T-helper 1 cell treated with Interleukin-12 subunit alpha and Interleukin-12 subunit beta and Interleukin-4 antibody, amounts not matched to agents 30 ng/mL and 1 ng/mL, for 36 hours (primary cell): Measurements from ENCODE around the gene RNF224. TPM values are rescaled to one million over a fixed set of nuclear protein-coding genes. Genes with fewer than 3 reads are reported as not detected.

Experiments
- intact Hi-C: fragments of 100-400 bp; cut with micrococcal nuclease; formaldehyde crosslinking; loops from one replicate; pipeline ENCODE4 v1.15.1; 2024
- total RNA-seq: library from RNA; stranded (reverse); gene quantifications from 2 replicates; pipeline ENCODE4 v1.2.3, GENCODE V29; 2022

Gene RNF224
- total RNA-seq, 1 donor from 2014 or later = not detected

DNA sequence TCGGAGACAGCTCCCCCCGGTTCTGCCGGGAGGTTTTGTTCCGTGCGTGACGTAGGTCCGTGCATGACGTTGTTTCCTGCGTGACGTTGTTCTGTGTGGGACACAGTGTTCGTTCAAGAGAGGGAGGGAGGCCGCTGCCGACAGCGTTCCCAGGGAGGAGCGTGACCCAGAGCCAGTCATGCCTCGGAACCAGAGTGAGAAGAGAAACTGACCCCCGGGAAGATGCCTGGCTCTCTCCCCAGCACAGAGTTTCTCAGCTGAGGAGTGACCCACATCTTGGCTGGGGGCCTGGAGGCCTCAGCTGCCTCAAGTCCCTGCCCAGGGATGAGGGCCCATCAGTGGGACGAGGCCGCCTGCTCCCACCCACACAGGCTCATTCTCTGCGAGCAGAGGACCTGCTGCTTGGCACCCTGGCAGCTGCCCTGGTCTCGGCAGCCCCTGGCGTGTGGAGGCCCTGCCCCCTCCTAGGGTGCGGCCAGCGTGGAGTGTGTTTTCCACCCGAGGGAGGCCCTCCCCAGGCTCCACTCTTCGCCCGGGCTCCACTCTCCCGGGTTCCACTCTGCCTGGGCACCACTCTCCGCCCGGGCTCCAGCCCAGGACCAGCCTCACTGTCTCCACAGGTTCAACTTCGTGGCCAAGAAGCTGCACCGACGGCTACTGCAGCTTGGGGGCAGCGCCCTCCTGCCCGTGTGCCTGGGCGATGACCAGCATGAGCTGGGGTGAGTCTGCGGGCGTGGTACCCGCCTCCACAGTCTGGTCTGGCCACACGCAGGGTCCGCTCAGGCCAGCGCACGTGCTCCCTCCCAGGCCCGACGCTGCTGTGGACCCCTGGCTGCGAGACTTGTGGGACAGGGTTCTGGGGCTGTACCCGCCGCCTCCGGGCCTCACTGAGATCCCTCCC lies 13.9 kb upstream of the RNF224 start:
- intact Hi-C loops = no loop called here

DNA sequence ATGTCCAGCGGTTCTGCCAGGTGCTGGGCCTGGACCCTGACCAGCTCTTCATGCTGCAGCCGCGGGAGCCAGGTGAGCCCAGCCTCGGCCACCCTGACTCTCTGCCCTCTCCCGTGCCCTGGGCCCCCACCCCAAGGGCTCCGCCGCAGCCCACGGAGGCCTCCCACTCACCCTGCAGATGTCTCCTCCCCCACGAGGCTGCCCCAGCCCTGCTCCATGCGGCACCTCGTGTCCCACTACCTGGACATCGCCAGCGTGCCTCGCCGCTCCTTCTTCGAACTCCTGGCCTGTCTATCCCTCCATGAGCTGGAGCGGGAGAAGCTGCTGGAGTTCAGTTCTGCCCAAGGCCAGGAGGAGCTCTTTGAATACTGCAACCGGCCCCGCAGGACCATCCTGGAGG lies 12.7 kb upstream of the RNF224 start:
- intact Hi-C loops = no loop called here

DNA sequence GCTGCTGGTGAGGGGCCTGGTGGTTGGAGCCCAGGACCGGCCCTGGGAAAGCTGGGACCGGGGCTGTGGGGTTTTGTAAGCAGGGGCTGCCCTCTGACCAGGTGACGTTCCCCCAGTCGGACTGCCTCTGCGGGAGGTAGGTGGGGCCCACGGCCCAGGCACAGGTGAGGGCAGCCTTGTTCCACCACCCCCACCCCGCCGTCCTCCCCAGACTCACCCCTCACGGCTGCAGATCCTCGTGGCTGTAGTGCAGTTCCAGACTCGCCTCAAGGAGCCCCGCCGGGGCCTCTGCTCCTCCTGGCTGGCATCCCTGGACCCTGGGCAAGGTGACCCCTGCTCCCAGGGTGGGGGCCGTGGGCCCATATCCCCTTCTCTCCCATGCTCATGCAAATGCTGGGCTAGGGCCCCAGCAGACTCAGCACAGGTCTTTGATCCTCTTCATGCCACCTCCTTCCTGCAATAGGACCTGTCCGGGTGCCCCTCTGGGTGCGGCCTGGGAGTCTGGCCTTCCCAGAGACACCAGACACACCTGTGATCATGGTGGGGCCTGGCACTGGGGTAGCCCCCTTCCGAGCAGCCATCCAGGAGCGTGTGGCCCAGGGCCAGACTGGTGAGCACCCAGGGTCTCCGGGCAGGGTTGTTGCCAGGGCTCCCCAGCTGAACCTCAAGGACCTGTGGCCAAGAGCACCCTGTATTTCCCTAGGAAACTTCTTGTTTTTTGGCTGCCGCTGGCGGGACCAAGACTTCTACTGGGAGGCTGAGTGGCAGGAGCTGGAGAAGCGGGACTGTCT lies 11.9 kb upstream of the RNF224 start:
- intact Hi-C loops = no loop called here

DNA sequence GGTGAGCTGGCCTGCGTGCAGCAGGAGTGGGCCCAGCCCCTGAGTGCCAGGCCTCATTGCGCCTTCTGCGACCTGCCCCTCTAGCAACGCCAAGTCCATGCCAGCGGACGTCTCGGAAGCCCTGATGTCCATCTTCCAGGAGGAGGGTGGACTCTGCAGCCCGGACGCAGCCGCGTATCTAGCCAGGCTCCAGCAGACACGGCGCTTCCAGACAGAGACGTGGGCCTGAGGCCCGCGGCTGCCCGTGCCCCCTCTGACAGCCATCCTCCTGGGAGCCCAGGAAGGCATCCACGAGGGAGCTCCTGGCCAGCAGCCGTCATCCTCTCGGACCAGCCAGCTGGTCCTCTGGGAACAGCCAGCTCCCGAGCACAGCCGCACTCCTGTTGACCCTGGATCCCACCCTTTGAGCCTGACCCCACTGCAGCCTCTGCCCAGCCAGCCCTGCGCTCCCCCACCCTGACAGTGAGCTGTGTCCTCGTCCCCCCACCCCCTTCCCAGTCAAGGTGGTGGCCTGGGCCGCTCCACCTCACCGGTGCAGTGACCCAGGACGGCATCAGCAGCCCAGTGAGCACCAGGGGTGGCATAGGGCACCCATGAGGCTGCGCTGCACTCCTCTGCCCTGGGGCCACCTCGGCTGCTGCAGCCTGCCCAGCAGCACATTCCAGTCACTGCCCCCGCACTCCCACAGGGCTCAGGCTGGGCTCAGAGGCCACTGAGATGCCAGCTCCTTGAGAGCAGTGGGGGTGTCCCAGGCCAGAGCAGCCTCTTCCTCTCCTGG lies 10.9 kb upstream of the RNF224 start:
- intact Hi-C loops = no loop called here

DNA sequence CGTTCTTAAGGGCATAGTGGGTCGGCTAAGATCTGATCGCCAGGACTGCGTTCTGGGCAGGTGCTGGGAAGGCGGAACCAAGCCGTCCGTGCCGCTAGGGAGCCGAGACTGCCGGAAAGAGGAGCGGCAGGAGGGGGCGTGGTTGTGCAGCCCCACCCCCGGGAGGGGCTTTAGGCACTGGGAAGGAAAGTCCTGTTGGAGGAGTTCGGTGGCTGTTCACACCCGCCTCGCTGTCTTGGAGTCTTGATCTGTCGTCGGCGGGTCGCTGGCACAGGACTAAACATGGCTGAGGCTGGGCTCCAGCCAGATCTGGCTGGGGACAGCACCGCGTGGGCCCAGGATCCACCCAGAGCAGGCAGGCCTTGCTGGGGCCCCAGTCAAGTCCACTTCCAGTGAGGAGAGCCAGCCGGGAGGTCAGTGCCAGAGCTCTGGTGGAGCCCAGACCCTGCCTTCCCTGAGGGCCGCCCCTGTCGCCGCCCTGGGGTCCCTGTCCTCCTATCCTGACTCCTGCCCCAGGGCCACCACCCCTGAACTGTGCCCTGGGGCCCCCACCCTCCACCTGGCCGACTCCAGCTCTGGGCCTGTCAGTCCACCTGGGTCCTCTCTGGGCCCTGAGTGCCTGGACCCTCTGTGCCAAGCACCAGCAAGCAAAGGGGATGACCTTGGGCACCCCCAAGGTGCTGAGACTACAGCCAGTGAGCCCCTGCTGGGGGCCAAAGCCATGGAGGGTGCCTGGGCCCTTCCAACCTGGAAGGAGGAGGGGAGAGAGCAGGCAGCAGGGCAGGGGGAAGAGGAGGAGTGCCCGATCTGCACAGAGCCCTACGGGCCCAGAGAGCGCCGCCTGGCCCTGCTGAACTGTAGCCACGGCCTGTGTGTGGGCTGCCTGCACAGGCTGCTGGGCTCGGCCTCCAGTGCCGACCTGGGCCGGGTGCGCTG lies 9.8 kb upstream of the RNF224 start:
- intact Hi-C loops = no loop called here

GRCh38 chr9:137218212-137218753 lies 9.0 kb upstream of the RNF224 start:
- intact Hi-C loops = no loop called here

- intact Hi-C loops = no loop called here
Observed at GRCh38 chr9:137218754-137219271, 8.5 kb upstream of the RNF224 start.

GRCh38 chr9:137219757-137220316 lies 7.5 kb upstream of the RNF224 start:
- intact Hi-C loops = loop anchor here (10.0 kb wide), 2 partner anchors 335 to 675 kb away; partner anchors contain the start of genes NOTCH1 and TRAF2

DNA sequence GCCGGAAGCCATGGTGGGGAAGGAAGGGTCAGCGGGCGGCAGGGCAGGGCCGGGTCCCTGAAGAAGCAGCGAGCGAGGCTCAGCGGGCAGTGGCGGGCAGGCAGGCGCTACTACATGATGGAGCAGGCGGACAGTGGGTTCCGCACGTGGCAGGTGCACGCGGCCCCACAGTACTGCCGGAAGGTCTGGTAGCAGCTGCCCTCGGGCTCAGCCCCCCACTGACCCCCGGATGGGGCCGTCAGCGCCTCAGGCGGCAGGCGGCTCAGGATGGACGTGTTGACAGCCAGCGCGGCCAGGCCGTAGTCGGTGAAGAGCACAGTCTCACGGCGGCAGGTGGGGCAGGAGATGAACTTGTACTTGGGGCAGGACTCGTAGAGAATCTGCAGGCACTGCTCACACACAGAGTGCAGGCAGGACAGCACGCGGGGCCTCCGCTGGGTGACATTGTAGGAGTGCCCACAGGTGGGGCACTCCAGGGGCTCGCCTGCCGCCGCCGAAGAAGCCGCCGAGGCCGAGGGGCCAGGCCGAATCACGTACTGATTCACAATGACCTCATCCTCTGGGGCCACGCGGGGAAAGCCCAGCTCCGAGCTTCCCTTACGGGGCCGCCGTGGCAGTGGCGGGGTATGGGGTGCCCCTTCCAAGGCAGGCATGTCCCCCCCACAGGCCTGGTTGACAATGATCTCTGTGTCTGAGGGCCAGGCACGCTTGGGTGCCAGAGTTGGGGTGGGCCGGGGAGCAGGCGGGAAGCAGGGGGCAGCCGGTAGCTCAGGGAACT lies 6.8 kb upstream of the RNF224 start:
- intact Hi-C loops = loop anchor here (10.0 kb wide), 2 partner anchors 336 to 676 kb away; partner anchors contain the start of genes NOTCH1 and TRAF2

GRCh38 chr9:137221095-137221505 lies 6.2 kb upstream of the RNF224 start:
- intact Hi-C loops = loop anchor here (10.0 kb wide), 2 partner anchors 336 to 676 kb away; partner anchors contain the start of genes NOTCH1 and TRAF2

GRCh38 chr9:137221506-137222111 lies 5.7 kb upstream of the RNF224 start:
- intact Hi-C loops = loop anchor here (10.0 kb wide), 2 partner anchors 337 to 677 kb away; partner anchors contain the start of genes NOTCH1 and TRAF2

DNA sequence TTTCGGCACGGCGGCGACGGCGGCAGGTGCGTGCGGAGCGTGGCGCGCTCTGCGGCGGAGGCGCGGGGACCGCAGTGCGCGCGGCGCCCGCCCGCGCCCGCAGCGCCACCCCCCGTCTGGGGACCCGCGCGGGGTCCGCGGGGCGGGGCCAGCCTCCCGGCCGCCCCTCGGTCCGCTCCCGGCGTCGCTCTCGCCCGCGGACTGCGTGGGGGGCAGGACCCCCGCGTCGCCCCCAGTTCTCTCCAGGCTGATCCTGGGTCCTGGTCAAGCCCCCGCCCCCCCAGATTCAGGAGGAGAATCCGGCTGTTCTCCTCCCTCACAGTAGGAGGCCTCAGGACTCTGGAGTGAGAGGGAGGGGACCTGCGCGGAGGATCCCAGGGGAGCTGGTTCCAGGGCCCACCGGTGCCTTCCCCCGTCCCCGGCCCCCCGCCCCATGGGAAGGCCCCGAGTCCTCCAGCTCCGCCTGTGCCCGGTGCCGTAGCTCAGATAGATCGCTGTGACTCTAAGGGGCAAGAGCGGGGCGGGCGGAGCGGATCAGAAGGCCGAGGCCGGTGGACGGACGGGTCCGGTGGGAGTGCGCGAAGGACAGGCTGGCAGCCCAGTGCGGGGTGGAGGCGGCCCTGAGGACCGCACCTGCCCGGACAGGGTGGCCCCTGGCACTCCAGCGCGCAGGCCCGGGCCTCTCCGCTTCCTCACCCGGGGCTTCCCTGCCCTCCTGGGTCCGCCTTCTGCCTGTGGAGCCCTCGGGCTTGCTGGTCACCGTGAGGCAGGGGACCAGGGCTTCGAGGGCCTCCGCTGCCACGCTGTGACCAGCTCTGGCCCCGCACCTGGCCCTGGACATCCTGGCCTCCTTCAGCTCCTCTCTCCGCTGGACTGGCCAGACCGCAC lies 4.9 kb upstream of the RNF224 start, which contains the start of gene RNF208:
TSS of gene RNF208 (minus strand) at position 51 of the 888 bp plus-strand sequence. CDS start 1,028 bp downstream, outside the sequence.
- intact Hi-C loops = loop anchor here (1.0 to 10.0 kb wide), 16 partner anchors 14 to 678 kb away; partner anchors contain the start of genes ANAPC2, ARRDC1, MAN1B1 and NDOR1

- intact Hi-C loops = loop anchor here (1.0 to 10.0 kb wide), 16 partner anchors 13 to 679 kb away; partner anchors contain the start of genes ANAPC2, ARRDC1, MAN1B1 and NDOR1
Observed at GRCh38 chr9:137223078-137223970, 4.0 kb upstream of the RNF224 start.

DNA sequence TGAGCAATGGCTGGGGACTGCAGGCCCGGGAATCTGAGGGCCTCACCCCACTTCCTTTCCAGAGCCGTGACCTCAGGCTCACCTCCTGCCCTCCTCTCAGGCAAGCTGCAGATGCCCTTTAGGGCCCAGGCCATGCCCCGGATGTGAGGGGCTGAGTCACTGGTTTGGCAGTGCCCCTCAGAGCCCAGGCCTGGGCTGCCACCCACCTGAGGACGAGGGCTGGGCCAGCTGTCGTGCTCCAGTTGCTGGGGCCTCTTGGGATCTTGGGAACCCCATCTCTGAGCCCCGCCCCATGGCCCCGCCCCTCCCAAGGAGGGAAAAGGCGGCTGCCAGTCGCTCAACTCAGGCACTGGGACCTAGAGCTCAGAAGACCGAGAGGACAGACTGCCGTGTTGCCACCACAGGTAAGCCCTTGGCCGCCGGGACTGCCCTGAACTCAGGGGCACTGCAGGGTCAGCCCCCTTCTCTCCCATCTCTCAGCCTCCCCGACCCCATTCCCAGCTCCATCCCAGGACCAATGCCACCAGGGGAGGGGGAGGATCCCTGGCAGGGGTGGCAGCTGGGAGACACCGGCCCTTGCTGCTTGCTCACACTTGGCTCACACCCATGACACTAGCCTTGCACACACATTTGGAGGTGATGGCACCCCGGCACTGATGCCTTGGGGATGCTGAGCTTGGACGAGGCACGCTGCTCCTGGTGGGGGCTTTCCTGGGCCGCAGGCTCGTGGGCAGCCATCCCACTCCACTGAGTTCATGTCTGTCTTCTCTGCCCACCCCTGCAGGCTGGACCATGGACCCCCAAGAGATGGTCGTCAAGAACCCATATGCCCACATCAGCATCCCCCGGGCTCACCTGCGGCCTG lies 2.2 kb upstream of the RNF224 start, which contains the start of gene CYSRT1:
TSS of gene CYSRT1 (plus strand) at position 345 of the 865 bp plus-strand sequence. CDS start at position 793, 448 bp downstream.
- intact Hi-C loops = loop anchor here (10.0 kb wide), 2 partner anchors 340 to 680 kb away; partner anchors contain the start of genes NOTCH1 and TRAF2
